GM18511 (cell line): ENCODE measurements around the gene MOCS1.

Experiments
- ATAC-seq: cut with Tn5 transposase; IDR thresholded peaks from one replicate; pipeline ENCODE4 v1.9.1; 2021; ENCODE audit warnings: mild to moderate bottlenecking, moderate library complexity; ENCODE audit not compliant: unreplicated experiment

The MOCS1 gene

DNA sequence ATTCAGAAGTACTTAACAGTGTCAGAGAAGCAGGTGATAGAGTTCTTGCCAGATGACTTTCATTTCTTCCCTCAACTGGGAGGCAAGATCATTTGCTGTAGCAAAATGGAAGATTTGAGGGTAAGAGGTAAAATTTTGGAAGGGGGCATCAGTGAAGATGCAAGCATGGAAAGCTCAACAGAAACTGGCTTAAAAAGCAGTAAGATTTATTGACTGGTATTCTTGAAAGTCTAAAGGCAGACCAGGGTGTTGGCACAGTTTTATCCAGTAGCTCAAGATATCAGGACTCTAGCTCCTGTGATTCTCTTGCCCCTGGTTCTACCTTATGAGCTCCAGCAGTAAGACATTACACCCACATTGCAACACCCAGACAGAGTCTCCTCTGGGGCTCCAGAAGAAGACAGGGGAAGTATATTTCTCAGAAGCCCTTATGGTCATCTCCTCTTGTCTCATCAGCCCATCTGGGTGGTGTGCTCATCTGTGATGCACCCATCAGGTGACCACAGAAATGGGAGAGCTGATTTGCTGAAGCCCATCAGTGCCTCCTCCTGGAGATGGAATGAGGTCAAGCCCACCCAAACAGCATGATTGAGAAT lies 16.0 kb upstream of the MOCS1 start:
- no peak for ATAC-seq

DNA sequence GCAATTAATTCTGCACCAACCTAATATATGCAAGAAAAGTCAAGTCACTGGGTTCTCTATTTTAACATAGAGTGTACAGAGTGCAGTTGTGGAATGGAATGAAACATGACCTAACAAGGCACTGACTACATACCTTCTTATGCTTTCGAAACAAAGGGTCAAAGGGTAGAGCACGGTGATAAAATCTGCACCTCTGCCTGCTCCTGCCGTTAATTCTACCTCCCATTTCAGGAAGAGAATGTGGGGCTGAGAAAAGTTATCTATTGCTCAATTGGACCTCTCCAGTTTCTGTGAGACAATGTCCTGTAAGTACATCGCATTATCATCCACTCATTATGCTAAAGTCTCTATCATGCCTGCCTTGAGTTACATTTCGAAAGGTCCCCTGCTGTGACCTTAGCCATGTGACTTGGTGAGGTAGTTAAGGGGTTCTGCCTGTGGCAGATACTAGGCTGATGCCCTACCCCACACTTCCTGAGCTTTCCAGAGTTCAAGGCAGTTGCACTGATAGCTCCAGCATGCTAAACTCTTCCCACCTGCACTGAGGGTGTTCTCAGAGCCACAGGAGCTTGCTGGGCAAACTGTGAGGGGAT lies 14.0 kb upstream of the MOCS1 start:
- no peak for ATAC-seq

- no peak for ATAC-seq
These were observed 13.4 kb upstream of the MOCS1 start for GRCh38 chr6:39947611-39948068.

DNA sequence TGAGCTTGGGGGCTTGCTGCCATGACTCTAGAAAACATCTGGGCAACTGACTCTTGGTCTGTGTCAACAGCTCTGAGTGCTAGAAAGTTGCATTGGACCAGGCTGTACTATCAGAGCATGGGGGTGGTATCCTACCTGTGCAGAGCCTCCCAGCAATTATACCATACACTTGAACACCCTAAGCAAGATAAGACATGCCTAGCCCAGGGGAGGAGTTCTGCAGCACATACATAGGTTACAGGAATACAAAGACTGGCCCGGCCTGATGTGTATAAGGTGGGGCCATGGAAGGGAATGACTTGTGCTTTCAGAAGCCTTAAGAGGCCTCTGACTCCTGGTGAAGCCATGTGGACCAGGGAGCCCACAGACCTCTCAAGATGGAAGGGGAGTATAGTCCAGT lies 11.4 kb upstream of the MOCS1 start:
- no peak for ATAC-seq

DNA sequence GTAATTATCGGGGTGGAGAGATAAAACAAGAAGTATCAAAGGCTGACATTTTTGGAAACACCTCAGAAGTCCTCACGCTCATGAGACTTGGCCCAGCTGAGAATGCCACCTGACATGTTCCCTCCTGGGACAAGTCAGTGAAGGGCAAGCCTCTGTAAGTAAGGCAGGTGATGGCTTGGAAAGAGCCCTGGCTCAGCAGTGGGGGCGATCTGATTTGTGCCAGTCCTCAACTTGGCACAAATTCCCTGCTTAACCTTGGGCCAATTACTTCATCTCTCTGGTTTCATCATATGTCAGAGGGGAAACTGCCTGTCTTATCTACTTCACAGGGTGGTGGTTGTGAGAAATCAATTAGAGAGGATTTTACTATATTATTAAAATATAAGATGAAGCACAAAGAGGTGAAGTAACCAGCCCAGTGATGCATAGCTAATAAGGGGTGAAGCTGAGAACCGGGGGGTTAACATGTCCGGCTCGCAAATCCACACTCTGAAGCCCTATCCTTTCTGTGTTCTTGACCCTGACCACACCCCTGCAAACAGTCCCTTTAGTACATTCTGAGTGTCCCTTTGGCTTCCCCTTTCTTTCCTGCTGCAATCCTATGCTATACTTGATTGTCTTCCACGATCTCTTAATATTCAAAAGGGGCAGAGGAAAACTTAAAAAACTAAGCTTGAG lies 8.8 kb upstream of the MOCS1 start:
- no peak for ATAC-seq

GRCh38 chr6:39941820-39942219 lies 7.6 kb upstream of the MOCS1 start:
- ATAC-seq, result no peak

- ATAC-seq, result no peak
These were observed 6.9 kb upstream of the MOCS1 start for GRCh38 chr6:39941138-39941537.

GRCh38 chr6:39938773-39939654 lies 4.8 kb upstream of the MOCS1 start:
- ATAC-seq, result no peak

GRCh38 chr6:39937686-39938333 lies 3.5 kb upstream of the MOCS1 start:
- ATAC-seq, result no peak

GRCh38 chr6:39936857-39937256 lies 2.6 kb upstream of the MOCS1 start:
- ATAC-seq, result no peak

DNA sequence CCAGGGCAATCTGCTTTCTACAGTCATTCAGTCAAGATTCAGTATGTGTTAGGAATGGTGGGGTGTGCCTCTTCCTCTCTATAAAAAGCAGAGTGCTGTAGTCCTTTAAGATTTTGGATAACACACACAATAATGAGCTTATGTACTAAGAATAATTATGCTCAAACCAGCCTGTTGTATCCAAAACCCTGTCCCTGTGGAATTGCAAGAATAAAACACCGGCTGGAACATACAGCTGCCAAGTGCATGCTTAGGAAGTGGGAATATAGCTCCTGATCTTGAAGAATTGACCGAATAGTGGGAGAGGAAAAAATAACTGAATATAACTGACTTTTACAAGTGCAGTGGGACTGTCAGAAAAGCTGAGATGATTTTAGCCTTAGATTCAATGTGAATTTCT lies 979 bp upstream of the MOCS1 start:
- ATAC-seq, result no peak

- no peak for ATAC-seq
These were observed 562 bp downstream of the MOCS1 start for GRCh38 chr6:39933669-39934130.

GRCh38 chr6:39932386-39932910 lies 1.8 kb downstream of the MOCS1 start:
- no peak for ATAC-seq

GRCh38 chr6:39931607-39932006 lies 2.7 kb downstream of the MOCS1 start:
- ATAC-seq, result no peak

GRCh38 chr6:39930540-39930939 lies 3.7 kb downstream of the MOCS1 start:
- ATAC-seq, result no peak

DNA sequence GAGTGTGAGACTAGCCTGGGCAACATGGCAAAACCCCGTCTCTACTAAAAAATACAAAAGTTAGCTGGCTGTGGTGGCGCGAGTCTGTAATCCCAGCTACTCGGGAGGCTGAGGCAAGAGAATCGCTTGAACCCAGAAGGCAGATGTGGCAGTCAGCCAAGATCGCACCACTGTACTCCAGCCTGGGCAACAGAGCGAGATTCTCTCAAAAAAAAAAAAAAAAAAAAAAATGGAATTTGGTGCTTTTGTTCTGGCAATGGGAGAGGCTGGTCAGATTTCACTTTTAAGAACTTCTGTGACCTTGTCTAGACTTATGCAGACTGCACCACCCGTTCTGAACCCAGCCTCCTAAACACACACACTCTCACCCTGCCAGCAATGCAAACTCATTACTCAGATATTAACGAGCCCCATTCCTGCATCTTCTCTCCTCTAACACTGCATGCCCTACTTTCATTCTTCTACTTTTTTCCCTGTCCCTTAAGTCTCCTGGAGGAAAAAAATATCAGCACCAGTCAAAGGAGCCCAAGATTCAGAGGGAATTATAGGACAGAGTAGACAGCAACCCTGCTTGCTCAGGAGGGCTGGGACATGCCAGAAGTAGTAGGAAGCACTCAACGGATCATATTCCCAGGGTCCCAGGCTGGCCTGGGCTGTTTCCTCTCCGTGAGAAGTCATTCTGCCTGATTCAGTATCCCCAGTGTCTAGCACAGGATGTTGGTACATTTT lies 4.4 kb downstream of the MOCS1 start:
- no peak for ATAC-seq

GRCh38 chr6:39929039-39929732 lies 5.1 kb downstream of the MOCS1 start:
- ATAC-seq, result no peak

GRCh38 chr6:39927159-39927558 lies 7.1 kb downstream of the MOCS1 start:
- ATAC-seq, result no peak

DNA sequence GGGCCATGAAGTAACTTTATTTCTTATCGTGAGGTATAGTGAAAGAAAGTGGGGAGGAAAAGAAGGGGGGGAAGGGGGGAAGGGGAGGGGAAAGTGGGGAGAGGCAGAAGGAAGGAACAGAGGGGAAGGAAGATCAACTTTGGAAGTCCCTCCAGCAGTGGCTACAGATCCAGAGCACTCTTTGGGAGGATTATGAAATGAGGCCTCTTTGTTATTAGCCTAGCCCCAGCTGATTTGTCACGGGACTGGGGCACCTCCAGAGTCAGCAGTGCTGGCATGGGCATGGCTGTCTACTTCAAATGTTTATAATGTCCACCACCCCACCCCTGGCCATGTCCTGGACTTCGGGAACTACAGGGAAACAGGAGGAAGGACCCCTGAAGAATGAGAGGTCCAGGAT lies 7.6 kb downstream of the MOCS1 start:
- ATAC-seq, result no peak
